ENCODE data around the gene GLP1R.

GLP1R gene

GRCh38 chr6:39048481-39049399 is at the start of gene GLP1R:
Gene GLP1R (plus strand): TSS chr6:39048781. CDS start chr6:39048841, 60 bp downstream.
- ChIA-PET POLR2A (no interaction called here), CTCF (no interaction called here)
- no peak for TF ChIP-seq SP1 (IDR thresholded peaks at IDR 0.05)
- no peak for DNase-seq (ENCODE audit: extremely low spot score)

DNA sequence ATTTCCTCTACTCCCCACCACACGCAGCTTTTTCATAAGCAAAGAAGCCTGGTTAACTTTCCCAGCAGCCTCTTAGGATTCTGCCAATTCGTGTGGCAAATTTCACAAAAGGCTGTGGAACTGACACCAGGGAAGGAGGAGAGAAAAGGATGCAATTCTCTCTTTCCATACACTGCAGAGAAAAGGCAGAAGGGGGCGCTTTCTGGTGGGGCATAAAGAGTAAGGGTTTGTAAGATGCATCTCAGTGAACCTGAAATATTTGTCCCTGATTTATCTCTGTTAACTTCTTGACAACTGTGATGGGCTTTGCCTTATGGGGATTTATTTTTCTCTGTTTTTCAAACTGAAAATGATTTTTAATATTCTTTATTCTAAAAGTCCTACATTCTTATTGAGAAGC is 45.5 kb upstream of the GLP1R start:
- POLR2A ChIA-PET = interaction anchor here (1.5 kb wide), 1 partner anchor 99 kb away, joined by 5 read pairs; no protein-coding TSS in a partner anchor
- DNase-seq (ENCODE audit: extremely low spot score) = peak; percentile 46
- TF ChIP-seq, protein P1, sequence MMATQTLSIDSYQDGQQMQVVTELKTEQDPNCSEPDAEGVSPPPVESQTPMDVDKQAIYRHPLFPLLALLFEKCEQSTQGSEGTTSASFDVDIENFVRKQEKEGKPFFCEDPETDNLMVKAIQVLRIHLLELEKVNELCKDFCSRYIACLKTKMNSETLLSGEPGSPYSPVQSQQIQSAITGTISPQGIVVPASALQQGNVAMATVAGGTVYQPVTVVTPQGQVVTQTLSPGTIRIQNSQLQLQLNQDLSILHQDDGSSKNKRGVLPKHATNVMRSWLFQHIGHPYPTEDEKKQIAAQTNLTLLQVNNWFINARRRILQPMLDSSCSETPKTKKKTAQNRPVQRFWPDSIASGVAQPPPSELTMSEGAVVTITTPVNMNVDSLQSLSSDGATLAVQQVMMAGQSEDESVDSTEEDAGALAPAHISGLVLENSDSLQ (IDR thresholded peaks at IDR 0.05) = no peak
- TF ChIP-seq TARDBP (IDR thresholded peaks at IDR 0.05) = no peak
- no peak for TF ChIP-seq ARNT (IDR thresholded peaks at IDR 0.05)
- TF ChIP-seq ELF4 (IDR thresholded peaks at IDR 0.05) = no peak
- TF ChIP-seq FOXK2 (IDR thresholded peaks at IDR 0.05) = no peak
- no peak for TF ChIP-seq CTBP1 (IDR thresholded peaks at IDR 0.05; ENCODE audit: borderline replicate concordance)
- TF ChIP-seq FOXA1 (IDR thresholded peaks at IDR 0.05) = no peak
- no peak for TF ChIP-seq BHLHE40 (IDR thresholded peaks at IDR 0.05; ENCODE audit: borderline replicate concordance)
- no peak for TF ChIP-seq NFRKB (IDR thresholded peaks at IDR 0.05)
- no peak for TF ChIP-seq LEF1 (IDR thresholded peaks at IDR 0.05; ENCODE audit: borderline replicate concordance)
- no peak for TF ChIP-seq SP1 (IDR thresholded peaks at IDR 0.05)
- no peak for TF ChIP-seq SUZ12 (IDR thresholded peaks at IDR 0.05)
- TF ChIP-seq L3MBTL2 (conservative IDR thresholded peaks at IDR 0.05) = no peak
- TF ChIP-seq HDGF (IDR thresholded peaks at IDR 0.05; ENCODE audit: borderline replicate concordance) = no peak
- no peak for TF ChIP-seq FOXM1 (IDR thresholded peaks at IDR 0.05; ENCODE audit: borderline replicate concordance)
- TF ChIP-seq ZNF384 (IDR thresholded peaks at IDR 0.05) = no peak
- CTCF ChIA-PET = interaction anchor here (0.7 to 2.0 kb wide), 8 partner anchors 15 to 302 kb away, joined by 3 to 7 read pairs (median 4); no protein-coding TSS in a partner anchor

DNA sequence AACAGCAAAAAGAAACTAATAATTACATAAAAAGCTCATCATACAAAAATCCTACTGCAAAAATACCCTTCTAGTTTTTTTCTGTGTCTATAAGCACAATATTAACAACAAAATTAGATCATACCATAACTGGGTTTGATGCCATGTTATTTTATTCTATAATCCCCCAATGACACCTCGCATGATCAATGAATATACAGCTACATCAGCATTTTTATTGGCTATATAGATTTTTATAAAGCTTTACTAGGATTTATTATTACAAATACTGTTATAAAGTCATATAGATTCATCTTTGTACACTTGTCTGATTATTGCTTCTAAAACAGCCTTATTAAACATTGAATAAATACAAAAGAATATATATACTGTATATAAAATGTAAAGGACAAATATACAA is 45.1 kb upstream of the GLP1R start:
- POLR2A ChIA-PET = no interaction called here
- TF ChIP-seq LEF1 (IDR thresholded peaks at IDR 0.05; ENCODE audit: borderline replicate concordance) (no peak), FOXK2 (IDR thresholded peaks at IDR 0.05) (no peak), NFRKB (IDR thresholded peaks at IDR 0.05) (no peak), L3MBTL2 (conservative IDR thresholded peaks at IDR 0.05) (no peak), FOXA1 (IDR thresholded peaks at IDR 0.05) (no peak), SUZ12 (IDR thresholded peaks at IDR 0.05) (no peak), TARDBP (IDR thresholded peaks at IDR 0.05) (no peak), SP1 (IDR thresholded peaks at IDR 0.05) (no peak), HDGF (IDR thresholded peaks at IDR 0.05; ENCODE audit: borderline replicate concordance) (no peak), CTBP1 (IDR thresholded peaks at IDR 0.05; ENCODE audit: borderline replicate concordance) (no peak), ARNT (IDR thresholded peaks at IDR 0.05) (no peak)
- CTCF ChIA-PET = interaction anchor here (0.8 to 2.0 kb wide), 6 partner anchors 14 to 302 kb away, joined by 3 to 7 read pairs (median 4); no protein-coding TSS in a partner anchor
- no peak for DNase-seq (ENCODE audit: extremely low spot score)

GRCh38 chr6:39004801-39005200 is 43.8 kb upstream of the GLP1R start:
- DNase-seq (ENCODE audit: extremely low spot score) = no peak
- ChIA-PET CTCF (interaction anchor here (2.0 kb wide), 1 partner anchor 97 kb away, joined by 7 read pairs; no protein-coding TSS in a partner anchor), POLR2A (no interaction called here)
- no peak for TF ChIP-seq HDGF (IDR thresholded peaks at IDR 0.05; ENCODE audit: borderline replicate concordance)
- no peak for TF ChIP-seq SP1 (IDR thresholded peaks at IDR 0.05)
- no peak for TF ChIP-seq FOXK2 (IDR thresholded peaks at IDR 0.05)
- no peak for TF ChIP-seq ELF4 (IDR thresholded peaks at IDR 0.05)
- no peak for TF ChIP-seq BHLHE40 (IDR thresholded peaks at IDR 0.05; ENCODE audit: borderline replicate concordance)
- no peak for TF ChIP-seq TARDBP (IDR thresholded peaks at IDR 0.05)
- TF ChIP-seq ARNT (IDR thresholded peaks at IDR 0.05) = no peak
- no peak for TF ChIP-seq SUZ12 (IDR thresholded peaks at IDR 0.05)
- TF ChIP-seq FOXM1 (IDR thresholded peaks at IDR 0.05; ENCODE audit: borderline replicate concordance) = no peak
- no peak for TF ChIP-seq ZNF384 (IDR thresholded peaks at IDR 0.05)
- no peak for TF ChIP-seq FOXA1 (IDR thresholded peaks at IDR 0.05)
- no peak for TF ChIP-seq CTBP1 (IDR thresholded peaks at IDR 0.05; ENCODE audit: borderline replicate concordance)
- TF ChIP-seq, protein P1 (IDR thresholded peaks at IDR 0.05) = no peak
- no peak for TF ChIP-seq L3MBTL2 (conservative IDR thresholded peaks at IDR 0.05)
- no peak for TF ChIP-seq NFRKB (IDR thresholded peaks at IDR 0.05)
- TF ChIP-seq LEF1 (IDR thresholded peaks at IDR 0.05; ENCODE audit: borderline replicate concordance) = no peak

GRCh38 chr6:39005774-39006173 is 42.8 kb upstream of the GLP1R start:
- DNase-seq (ENCODE audit: extremely low spot score) = no peak
- CTCF ChIA-PET = interaction anchor here (0.7 to 1.2 kb wide), 2 partner anchors 9 to 21 kb away, joined by 3 to 6 read pairs; no protein-coding TSS in a partner anchor
- TF ChIP-seq FOXA1 (IDR thresholded peaks at IDR 0.05) (no peak), FOXM1 (IDR thresholded peaks at IDR 0.05; ENCODE audit: borderline replicate concordance) (no peak), TARDBP (IDR thresholded peaks at IDR 0.05) (no peak), FOXK2 (IDR thresholded peaks at IDR 0.05) (no peak), L3MBTL2 (conservative IDR thresholded peaks at IDR 0.05) (no peak)
- POLR2A ChIA-PET = no interaction called here

- no peak for DNase-seq (ENCODE audit: extremely low spot score)
- TF ChIP-seq ARNT (IDR thresholded peaks at IDR 0.05) (no peak), TARDBP (IDR thresholded peaks at IDR 0.05) (no peak), CTBP1 (IDR thresholded peaks at IDR 0.05; ENCODE audit: borderline replicate concordance) (no peak), BHLHE40 (IDR thresholded peaks at IDR 0.05; ENCODE audit: borderline replicate concordance) (no peak), L3MBTL2 (conservative IDR thresholded peaks at IDR 0.05) (no peak), FOXA1 (IDR thresholded peaks at IDR 0.05) (no peak), SP1 (IDR thresholded peaks at IDR 0.05) (no peak), HDGF (IDR thresholded peaks at IDR 0.05; ENCODE audit: borderline replicate concordance) (no peak), LEF1 (IDR thresholded peaks at IDR 0.05; ENCODE audit: borderline replicate concordance) (no peak), FOXK2 (IDR thresholded peaks at IDR 0.05) (no peak), FOXM1 (IDR thresholded peaks at IDR 0.05; ENCODE audit: borderline replicate concordance) (no peak)
- TF ChIP-seq, protein P1 (IDR thresholded peaks at IDR 0.05) = no peak
- ChIA-PET CTCF (interaction anchor here (1.2 kb wide), 1 partner anchor 11 kb away, joined by 5 read pairs; no protein-coding TSS in a partner anchor), POLR2A (no interaction called here)
These were observed 41.0 kb upstream of the GLP1R start for GRCh38 chr6:39007575-39007974.
